Lower leg skin (tissue), 4 donors: Measurements from ENCODE around the gene C12orf75. TPM values are rescaled to one million over a fixed set of nuclear protein-coding genes. Genes with fewer than 3 reads are reported as not detected.

Experiments used
- DNase-seq, 2 donors: peaks; one replicate each; pipeline ENCODE4 v3.0.0-alpha.2; 2019; ENCODE audit warnings: low spot score in 2 of 2
- H3K4me3 ChIP-seq: fragments of 200-600 bp; sonication (generic); 2 replicates; pipeline ENCODE4 v1.5.1; 2017; ENCODE audit warnings: mild to moderate bottlenecking, low read depth; ENCODE audit not compliant: poor library complexity, severe bottlenecking
- POLR2A ChIP-seq, 2 donors: fragments of 450-650 bp; IDR thresholded peaks; one replicate each; pipeline ENCODE4 v1.6.1; 2016 to 2017; ENCODE audit warnings: antibody characterized with exemption in 2 of 2, mild to moderate bottlenecking in 1 of 2, moderate library complexity in 1 of 2
- WGBS, 2 donors: methylation state at CpG; one replicate each; pipeline ENCODE4 v1.1.5; 2018; 5-methylcytosine and 5-hydroxymethylcytosine counted together
- intact Hi-C: fragments of 100-400 bp; cut with DNase I; formaldehyde crosslinking; loops from one replicate; pipeline ENCODE4 v1.15.0; 2023; ENCODE audit warnings: low total_unique reads
- total RNA-seq, 4 donors: library from RNA; depleted of rRNA; stranded (reverse); fragments of >200 nt; gene quantifications; one replicate each; pipeline ENCODE4 v1.1.0, GENCODE V29; 2016
- TF ChIP-seq, protein P1 (sequence below), 3 donors: fragments of 450-650 bp; IDR thresholded peaks; one replicate each; pipeline ENCODE4 v1.5.1; 2016; ENCODE audit warnings: antibody characterized with exemption in 3 of 3, mild to moderate bottlenecking in 3 of 3, moderate library complexity in 2 of 3

Gene C12orf75
- total RNA-seq, 4 donors from 2014 or later = 13.2 to 24.3 (median 15.4) TPM

DNA sequence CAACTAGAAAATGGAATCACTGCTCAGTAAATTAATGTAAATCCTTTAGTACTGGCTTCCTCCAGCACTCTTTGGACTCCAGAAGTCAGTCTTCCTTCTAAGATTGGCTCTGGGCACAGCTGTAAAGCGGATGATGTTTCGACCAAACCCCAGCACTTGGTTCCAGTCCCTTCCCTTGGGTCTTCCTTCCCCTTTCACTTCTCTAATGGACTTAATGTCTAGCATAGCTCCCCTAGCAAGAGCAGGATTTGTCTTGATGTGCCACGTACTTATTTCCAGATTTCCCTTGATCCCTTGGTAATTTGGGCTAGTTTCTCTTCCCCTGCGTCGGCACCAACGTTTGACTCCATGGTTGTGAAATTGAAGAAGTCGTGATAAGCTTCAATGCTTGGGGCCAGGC lies 28.3 kb downstream of the C12orf75 start:
- no peak for DNase-seq
- intact Hi-C loops = no loop called here
- TF ChIP-seq, protein P1, sequence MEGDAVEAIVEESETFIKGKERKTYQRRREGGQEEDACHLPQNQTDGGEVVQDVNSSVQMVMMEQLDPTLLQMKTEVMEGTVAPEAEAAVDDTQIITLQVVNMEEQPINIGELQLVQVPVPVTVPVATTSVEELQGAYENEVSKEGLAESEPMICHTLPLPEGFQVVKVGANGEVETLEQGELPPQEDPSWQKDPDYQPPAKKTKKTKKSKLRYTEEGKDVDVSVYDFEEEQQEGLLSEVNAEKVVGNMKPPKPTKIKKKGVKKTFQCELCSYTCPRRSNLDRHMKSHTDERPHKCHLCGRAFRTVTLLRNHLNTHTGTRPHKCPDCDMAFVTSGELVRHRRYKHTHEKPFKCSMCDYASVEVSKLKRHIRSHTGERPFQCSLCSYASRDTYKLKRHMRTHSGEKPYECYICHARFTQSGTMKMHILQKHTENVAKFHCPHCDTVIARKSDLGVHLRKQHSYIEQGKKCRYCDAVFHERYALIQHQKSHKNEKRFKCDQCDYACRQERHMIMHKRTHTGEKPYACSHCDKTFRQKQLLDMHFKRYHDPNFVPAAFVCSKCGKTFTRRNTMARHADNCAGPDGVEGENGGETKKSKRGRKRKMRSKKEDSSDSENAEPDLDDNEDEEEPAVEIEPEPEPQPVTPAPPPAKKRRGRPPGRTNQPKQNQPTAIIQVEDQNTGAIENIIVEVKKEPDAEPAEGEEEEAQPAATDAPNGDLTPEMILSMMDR (IDR thresholded peaks at IDR 0.05) = no peak
- TF ChIP-seq POLR2A (IDR thresholded peaks at IDR 0.05) = no peak
- WGBS, 2 donors = 86 to 90% methylated on average over 7 of the region's 7 CpGs
- no peak overlapping the region for H3K4me3 ChIP-seq

DNA sequence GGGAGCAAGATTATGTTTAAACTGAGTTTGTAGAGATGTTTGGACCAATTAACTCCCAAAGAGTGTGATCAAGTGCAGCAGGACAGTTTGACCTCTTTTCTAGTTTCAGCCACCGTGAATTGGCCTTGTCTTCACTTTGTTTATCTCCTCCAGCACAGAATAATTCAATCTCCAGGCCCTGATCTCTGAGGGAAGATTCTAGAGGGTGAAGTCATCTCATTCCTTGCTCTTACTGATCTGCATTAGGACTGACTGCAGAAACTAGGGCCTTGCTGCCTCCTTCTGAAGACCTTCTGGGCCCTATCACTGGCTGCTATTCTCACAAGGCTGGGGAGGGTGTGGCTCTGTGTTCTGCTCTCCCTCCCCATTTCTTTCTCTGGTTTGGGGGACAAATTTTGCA lies 29.4 kb downstream of the C12orf75 start:
- H3K4me3 ChIP-seq = no peak overlapping the region
- TF ChIP-seq, protein P1 (IDR thresholded peaks at IDR 0.05) = no peak
- TF ChIP-seq POLR2A (IDR thresholded peaks at IDR 0.05) = no peak
- DNase-seq = no peak
- intact Hi-C loops = no loop called here
- WGBS, 2 donors = 69 to 74% methylated on average over 1 of the region's 1 CpG

DNA sequence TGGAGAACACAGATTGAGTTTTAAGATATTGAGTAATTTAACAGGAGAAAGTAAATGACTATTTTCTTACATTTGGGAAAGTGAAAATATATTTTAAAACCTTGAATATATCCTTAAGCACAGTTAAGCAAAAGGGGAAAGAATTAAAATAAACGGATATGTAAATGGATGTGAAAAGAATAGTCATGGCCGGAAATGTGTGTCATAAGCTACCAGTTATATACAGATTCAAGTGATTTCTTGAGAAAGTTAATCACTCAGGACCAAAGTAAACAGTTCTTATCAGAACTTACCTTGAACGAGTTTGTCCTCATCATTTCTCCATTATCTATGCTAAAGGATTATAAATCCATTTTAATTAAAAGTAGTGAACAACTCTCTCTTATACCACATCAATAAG lies 33.4 kb downstream of the C12orf75 start:
- WGBS, 2 donors = 77 to 89% methylated on average over 3 of the region's 3 CpGs
- H3K4me3 ChIP-seq = no peak overlapping the region
- DNase-seq = no peak
- no peak for TF ChIP-seq POLR2A (IDR thresholded peaks at IDR 0.05)
- TF ChIP-seq, protein P1 (IDR thresholded peaks at IDR 0.05) = no peak
- intact Hi-C loops = no loop called here

DNA sequence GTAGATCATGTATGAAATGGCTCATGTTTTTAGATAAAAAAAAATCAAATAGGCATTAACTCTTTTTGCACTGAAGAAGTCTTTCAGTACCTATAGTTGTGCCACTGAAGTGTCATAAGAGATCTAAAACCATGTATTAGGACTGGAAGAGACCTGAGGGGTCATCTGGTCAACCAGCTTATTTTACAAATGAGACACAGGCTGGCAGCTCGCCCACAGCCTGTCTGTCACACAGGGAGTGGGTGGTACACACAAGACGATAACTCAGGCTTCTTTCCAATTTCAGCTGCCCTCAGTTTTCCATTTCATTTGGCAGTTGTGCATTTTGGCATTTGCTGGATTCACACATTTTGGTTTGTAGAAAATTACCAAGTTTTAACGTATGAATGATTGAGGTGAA lies 34.7 kb downstream of the C12orf75 start:
- 57 to 70% methylated on average over 3 of the region's 3 CpGs for WGBS, 2 donors

DNA sequence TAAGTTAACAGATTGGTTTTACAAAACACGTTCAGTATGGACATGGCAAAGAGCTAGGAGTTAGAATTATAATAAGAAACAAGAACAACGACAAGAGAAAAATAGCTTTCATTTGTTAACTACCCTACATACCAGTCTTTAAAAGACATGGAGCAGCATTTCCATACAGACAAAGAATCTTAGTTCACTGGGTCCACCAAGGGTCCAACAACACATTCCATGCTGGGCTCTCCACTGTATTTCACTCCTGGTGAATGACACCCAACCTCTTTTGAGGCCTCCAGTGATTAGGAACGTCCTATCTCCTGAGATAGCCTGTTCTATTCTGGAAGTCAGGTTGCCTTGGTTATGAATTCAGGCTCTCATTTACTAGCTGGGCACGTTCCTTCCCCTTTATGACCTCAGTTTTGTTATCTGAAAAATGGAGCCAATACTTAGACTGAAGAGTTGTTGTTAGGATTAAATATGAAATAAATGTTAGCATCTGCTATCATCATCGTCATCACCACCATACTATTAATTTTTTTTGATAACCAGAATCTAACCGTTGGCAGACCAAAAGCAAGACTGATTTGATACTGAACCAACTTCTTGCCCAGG lies 37.7 kb downstream of the C12orf75 start:
- no peak overlapping the region for H3K4me3 ChIP-seq
- 90 to 93% methylated on average over 6 of the region's 6 CpGs for WGBS, 2 donors
- intact Hi-C loops = no loop called here
- no peak for TF ChIP-seq POLR2A (IDR thresholded peaks at IDR 0.05)
- TF ChIP-seq, protein P1 (IDR thresholded peaks at IDR 0.05) = no peak
- DNase-seq = no peak

More for the DNA sequence above, 34.7 kb downstream of the C12orf75 start:
- TF ChIP-seq, protein P1 (IDR thresholded peaks at IDR 0.05) = no peak
- TF ChIP-seq POLR2A (IDR thresholded peaks at IDR 0.05) = no peak
- no peak overlapping the region for H3K4me3 ChIP-seq
- intact Hi-C loops = no loop called here
- DNase-seq = no peak

DNA sequence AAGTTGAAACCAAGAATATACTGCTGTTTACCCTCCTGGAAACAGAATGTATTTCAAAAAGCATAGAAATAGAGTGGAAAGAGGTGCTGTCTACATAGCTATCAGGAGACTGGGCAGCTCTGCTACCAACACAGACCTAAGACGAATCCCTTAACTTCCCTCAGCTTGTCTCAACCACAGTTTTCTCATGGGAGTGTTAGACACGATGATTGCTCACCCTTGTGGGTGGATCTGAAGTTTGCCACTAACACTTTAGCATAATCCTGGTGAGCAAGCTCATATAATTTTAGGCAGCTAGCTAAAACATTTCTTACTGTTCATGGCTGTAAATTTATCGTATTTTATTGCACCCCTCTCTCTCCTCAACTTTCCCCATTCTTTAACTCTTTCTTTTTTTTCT lies 38.5 kb downstream of the C12orf75 start:
- TF ChIP-seq, protein P1 (IDR thresholded peaks at IDR 0.05) = no peak
- no peak for TF ChIP-seq POLR2A (IDR thresholded peaks at IDR 0.05)
- intact Hi-C loops = no loop called here
- 32 to 41% methylated on average over 3 of the region's 3 CpGs for WGBS, 2 donors

More for the DNA sequence above, 38.5 kb downstream of the C12orf75 start:
- DNase-seq = no peak
- H3K4me3 ChIP-seq = no peak overlapping the region
